Measurements from ENCODE around the gene CPLX3.

The CPLX3 gene

DNA sequence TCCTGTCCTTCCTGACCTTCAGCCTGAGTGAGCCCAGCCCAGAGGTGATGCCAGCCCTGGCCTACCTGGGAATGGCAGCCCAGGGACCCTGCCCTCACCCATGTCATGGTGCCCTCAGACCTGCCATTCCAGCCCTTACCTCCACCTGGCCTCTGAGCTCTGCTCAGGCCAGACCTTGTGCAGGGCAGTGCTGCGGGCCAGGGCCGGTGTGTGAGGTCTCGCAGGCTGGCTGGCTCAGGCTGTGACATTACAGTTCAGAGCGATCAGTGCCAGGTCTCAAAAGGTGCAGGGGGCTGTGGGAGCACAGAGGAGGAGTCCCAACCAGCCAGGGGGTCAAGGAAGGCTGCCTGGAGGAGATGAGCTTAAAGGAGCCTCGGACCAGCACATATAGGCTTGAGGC lies 6.4 kb upstream of the CPLX3 start:
- no peak for TF ChIP-seq SIN3A (IDR thresholded peaks at IDR 0.05; ENCODE audit: borderline replicate concordance, insufficient read depth, low read length)
- TF ChIP-seq, protein P1, sequence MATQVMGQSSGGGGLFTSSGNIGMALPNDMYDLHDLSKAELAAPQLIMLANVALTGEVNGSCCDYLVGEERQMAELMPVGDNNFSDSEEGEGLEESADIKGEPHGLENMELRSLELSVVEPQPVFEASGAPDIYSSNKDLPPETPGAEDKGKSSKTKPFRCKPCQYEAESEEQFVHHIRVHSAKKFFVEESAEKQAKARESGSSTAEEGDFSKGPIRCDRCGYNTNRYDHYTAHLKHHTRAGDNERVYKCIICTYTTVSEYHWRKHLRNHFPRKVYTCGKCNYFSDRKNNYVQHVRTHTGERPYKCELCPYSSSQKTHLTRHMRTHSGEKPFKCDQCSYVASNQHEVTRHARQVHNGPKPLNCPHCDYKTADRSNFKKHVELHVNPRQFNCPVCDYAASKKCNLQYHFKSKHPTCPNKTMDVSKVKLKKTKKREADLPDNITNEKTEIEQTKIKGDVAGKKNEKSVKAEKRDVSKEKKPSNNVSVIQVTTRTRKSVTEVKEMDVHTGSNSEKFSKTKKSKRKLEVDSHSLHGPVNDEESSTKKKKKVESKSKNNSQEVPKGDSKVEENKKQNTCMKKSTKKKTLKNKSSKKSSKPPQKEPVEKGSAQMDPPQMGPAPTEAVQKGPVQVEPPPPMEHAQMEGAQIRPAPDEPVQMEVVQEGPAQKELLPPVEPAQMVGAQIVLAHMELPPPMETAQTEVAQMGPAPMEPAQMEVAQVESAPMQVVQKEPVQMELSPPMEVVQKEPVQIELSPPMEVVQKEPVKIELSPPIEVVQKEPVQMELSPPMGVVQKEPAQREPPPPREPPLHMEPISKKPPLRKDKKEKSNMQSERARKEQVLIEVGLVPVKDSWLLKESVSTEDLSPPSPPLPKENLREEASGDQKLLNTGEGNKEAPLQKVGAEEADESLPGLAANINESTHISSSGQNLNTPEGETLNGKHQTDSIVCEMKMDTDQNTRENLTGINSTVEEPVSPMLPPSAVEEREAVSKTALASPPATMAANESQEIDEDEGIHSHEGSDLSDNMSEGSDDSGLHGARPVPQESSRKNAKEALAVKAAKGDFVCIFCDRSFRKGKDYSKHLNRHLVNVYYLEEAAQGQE (IDR thresholded peaks at IDR 0.05; ENCODE audit: insufficient read depth in 1 of 2, low read depth in 2 of 2, low read length in 2 of 2): no peak
- TF ChIP-seq TAF1 (IDR thresholded peaks at IDR 0.05; ENCODE audit: borderline replicate concordance, insufficient read depth, low read length): no peak
- no peak for TF ChIP-seq POLR2AphosphoS5 (IDR thresholded peaks at IDR 0.05; ENCODE audit: low read depth, low read length)

DNA sequence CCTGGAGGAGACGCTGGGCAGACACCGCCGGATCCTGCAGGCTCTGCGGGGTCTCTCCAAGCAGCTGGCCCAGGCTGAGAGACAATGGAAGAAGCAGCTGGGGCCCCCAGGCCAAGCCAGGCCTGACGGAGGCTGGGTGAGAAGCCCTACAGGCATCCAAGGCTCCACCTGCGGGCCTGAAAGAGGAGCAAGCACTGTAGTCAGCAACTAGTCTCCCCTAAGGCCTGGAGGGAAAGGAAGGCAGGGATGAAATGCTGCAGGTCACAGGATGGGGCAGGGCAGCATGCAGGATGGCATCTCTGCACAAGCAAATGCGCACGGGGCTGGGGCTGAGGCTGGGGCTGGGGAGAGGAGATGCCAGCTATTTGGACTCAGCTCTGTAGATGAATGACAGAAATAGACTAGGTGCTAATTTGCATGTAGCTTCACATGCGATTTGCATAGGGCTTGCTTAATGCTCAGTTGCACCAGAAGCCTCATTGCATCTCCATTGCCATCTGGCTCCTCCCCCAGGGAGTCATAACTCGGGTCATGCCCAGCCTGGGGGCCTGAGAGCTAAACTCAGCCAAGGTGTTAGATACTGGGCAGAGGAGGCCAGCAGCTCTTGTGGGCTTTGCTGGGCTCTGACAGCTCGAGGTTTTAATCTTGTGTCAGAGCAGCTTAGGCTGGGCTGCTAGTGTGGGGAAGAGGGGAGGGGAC lies 5.2 kb upstream of the CPLX3 start:
- TF ChIP-seq TAF1 (IDR thresholded peaks at IDR 0.05; ENCODE audit: borderline replicate concordance, insufficient read depth, low read length): no peak
- no peak for TF ChIP-seq SIN3A (IDR thresholded peaks at IDR 0.05; ENCODE audit: borderline replicate concordance, insufficient read depth, low read length)
- TF ChIP-seq POLR2AphosphoS5 (IDR thresholded peaks at IDR 0.05; ENCODE audit: low read depth, low read length): no peak
- TF ChIP-seq, protein P1 (IDR thresholded peaks at IDR 0.05; ENCODE audit: insufficient read depth in 1 of 2, low read depth in 2 of 2, low read length in 2 of 2): no peak
- TF ChIP-seq FOXP2 (optimal IDR thresholded peaks at IDR 0.05; ENCODE audit: borderline replicate concordance, extremely low read depth, extremely low read length, insufficient read depth): no peak

DNA sequence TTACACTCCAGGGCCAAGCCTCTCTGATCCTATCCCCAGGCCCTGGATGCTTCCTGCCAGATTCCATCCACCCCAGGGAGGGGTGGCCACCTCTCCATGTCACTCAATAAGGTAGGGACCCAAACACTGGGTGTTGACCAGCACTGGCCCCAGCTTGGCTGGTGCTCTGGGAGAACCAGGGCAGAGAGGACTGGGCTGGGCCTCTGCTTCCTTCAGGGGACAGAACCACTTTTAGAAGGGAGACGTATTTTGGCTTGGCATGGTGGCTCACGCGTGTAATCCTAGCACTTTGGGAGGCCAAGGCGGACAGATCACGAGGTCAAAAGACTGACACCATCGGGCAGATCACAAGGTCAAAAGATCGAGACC lies 4.7 kb upstream of the CPLX3 start:
- TF ChIP-seq TAF1 (IDR thresholded peaks at IDR 0.05; ENCODE audit: borderline replicate concordance, insufficient read depth, low read length) (no peak), POLR2AphosphoS5 (IDR thresholded peaks at IDR 0.05; ENCODE audit: low read depth, low read length) (no peak), SIN3A (IDR thresholded peaks at IDR 0.05; ENCODE audit: borderline replicate concordance, insufficient read depth, low read length) (no peak), FOXP2 (optimal IDR thresholded peaks at IDR 0.05; ENCODE audit: borderline replicate concordance, extremely low read depth, extremely low read length, insufficient read depth) (no peak)
- TF ChIP-seq, protein P1 (IDR thresholded peaks at IDR 0.05; ENCODE audit: insufficient read depth in 1 of 2, low read depth in 2 of 2, low read length in 2 of 2): no peak

DNA sequence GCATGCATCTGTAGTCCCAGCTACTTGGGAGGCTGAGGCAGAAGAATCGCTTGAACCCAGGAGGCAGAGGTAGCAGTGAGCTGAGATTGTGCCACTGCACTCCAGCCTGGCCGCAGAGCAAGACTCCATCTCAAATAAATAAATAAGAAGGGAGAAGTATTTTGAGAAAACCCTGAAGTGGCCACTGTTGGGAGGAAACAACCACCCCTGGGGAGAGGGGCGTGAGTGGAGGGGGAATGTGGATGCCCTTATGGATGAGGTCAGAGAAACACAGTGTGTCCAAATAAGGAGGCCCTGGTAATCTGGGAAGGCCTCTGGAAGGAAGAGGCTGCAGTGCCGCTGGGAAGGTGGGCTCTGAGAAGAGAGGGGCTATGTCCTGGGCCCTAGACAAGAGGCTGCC lies 4.2 kb upstream of the CPLX3 start:
- TF ChIP-seq, protein P1 (IDR thresholded peaks at IDR 0.05; ENCODE audit: insufficient read depth in 1 of 2, low read depth in 2 of 2, low read length in 2 of 2): no peak
- TF ChIP-seq SIN3A (IDR thresholded peaks at IDR 0.05; ENCODE audit: borderline replicate concordance, insufficient read depth, low read length) (no peak), FOXP2 (optimal IDR thresholded peaks at IDR 0.05; ENCODE audit: borderline replicate concordance, extremely low read depth, extremely low read length, insufficient read depth) (no peak), POLR2AphosphoS5 (IDR thresholded peaks at IDR 0.05; ENCODE audit: low read depth, low read length) (no peak)

GRCh38 chr15:74823324-74823723 lies 3.1 kb upstream of the CPLX3 start:
- TF ChIP-seq TAF1 (IDR thresholded peaks at IDR 0.05; ENCODE audit: borderline replicate concordance, insufficient read depth, low read length): no peak
- TF ChIP-seq FOXP2 (optimal IDR thresholded peaks at IDR 0.05; ENCODE audit: borderline replicate concordance, extremely low read depth, extremely low read length, insufficient read depth): no peak
- TF ChIP-seq, protein P1 (IDR thresholded peaks at IDR 0.05; ENCODE audit: insufficient read depth in 1 of 2, low read depth in 2 of 2, low read length in 2 of 2): no peak
- TF ChIP-seq POLR2AphosphoS5 (IDR thresholded peaks at IDR 0.05; ENCODE audit: low read depth, low read length): no peak
- no peak for TF ChIP-seq SIN3A (IDR thresholded peaks at IDR 0.05; ENCODE audit: borderline replicate concordance, insufficient read depth, low read length)
